Activated CD4-positive, alpha-beta memory T cell treated with anti-CD3 and anti-CD28 coated beads, Interleukin-2, amount 10 ng/mL, durations not matched to agents 7 days and 5 days (primary cell): ENCODE data around the gene CRACDL. TPM values are rescaled to one million over a fixed set of nuclear protein-coding genes. Genes with fewer than 3 reads are reported as not detected.

ENCODE experiments used
- CTCF ChIA-PET: fragments of 350-600 bp; sonication (Branson Sonifier 250); formaldehyde crosslinking; loops from one replicate; lab custom pipeline; 2021; ENCODE audit warnings: antibody characterized with exemption, inconsistent platforms; lab: Charles Lee
- POLR2A ChIA-PET: fragments of 350-600 bp; sonication (Branson Sonifier 250); formaldehyde crosslinking; loops from one replicate; lab custom pipeline; 2021; ENCODE audit warnings: antibody characterized with exemption; lab: Charles Lee
- DNase-seq: peaks from one replicate; pipeline ENCODE4 v3.0.0-alpha.2; 2020
- H3K27ac Mint-ChIP-seq: one replicate; pipeline ENCODE4 v1.8.0; 2021; ENCODE audit warnings: mild to moderate bottlenecking, mixed read lengths
- H3K27me3 Mint-ChIP-seq: one replicate; pipeline ENCODE4 v1.8.0; 2021; ENCODE audit warnings: mixed read lengths
- H3K36me3 Mint-ChIP-seq: one replicate; pipeline ENCODE4 v1.8.0; 2021; ENCODE audit warnings: low read depth, mixed read lengths
- H3K4me1 Mint-ChIP-seq: one replicate; pipeline ENCODE4 v1.8.0; 2021; ENCODE audit warnings: mixed read lengths
- H3K4me3 Mint-ChIP-seq: one replicate; pipeline ENCODE4 v1.8.0; 2021; ENCODE audit warnings: mild to moderate bottlenecking, mixed read lengths
- H3K9me3 Mint-ChIP-seq: one replicate; pipeline ENCODE4 v1.8.0; 2021; ENCODE audit warnings: mixed read lengths
- total RNA-seq, 2 experiments: library from RNA; stranded (reverse); gene quantifications; one replicate each; pipeline ENCODE4 v1.2.3, GENCODE V29; 2021

Gene CRACDL
- total RNA-seq, 2 experiments from 2014 or later, result 0.18 to 0.20 TPM

- Mint-ChIP-seq H3K27ac (no peak overlapping the region), H3K36me3 (no peaks in the 10 kb centered on the region), H3K27me3 (no peaks in the 10 kb centered on the region), H3K4me3 (no peak overlapping the region), H3K4me1 (peaks cover 7% of the 10 kb centered on the region), H3K9me3 (no peaks in the 10 kb centered on the region)
- no peak for DNase-seq
- CTCF ChIA-PET, result interaction anchor here (0.7 kb wide), 1 partner anchor 144 kb away, joined by 3 read pairs; no protein-coding TSS in a partner anchor
- POLR2A ChIA-PET, result interaction anchor here (1.0 kb wide), 1 partner anchor 13 kb away, joined by 3 read pairs; no protein-coding TSS in a partner anchor
These were observed 142.8 kb downstream of the CRACDL start for GRCh38 chr2:98793275-98793674.

- no peak overlapping the region for H3K4me3 Mint-ChIP-seq
- H3K4me1 Mint-ChIP-seq, result peaks cover 7% of the 10 kb centered on the region
- no peaks in the 10 kb centered on the region for H3K27me3 Mint-ChIP-seq
- no peak overlapping the region for H3K27ac Mint-ChIP-seq
- no peaks in the 10 kb centered on the region for H3K9me3 Mint-ChIP-seq
- no peak for DNase-seq
- ChIA-PET POLR2A (interaction anchor here (1.0 kb wide), 1 partner anchor 19 kb away, joined by 3 read pairs; no protein-coding TSS in a partner anchor), CTCF (interaction anchor here (0.7 kb wide), 1 partner anchor 70 kb away, joined by 3 read pairs; no protein-coding TSS in a partner anchor)
- no peaks in the 10 kb centered on the region for H3K36me3 Mint-ChIP-seq
These were observed 145.8 kb downstream of the CRACDL start for GRCh38 chr2:98790221-98790620.

GRCh38 chr2:98787700-98788099 is 148.3 kb downstream of the CRACDL start:
- H3K36me3 Mint-ChIP-seq, result no peaks in the 10 kb centered on the region
- ChIA-PET POLR2A (interaction anchor here (0.6 to 1.4 kb wide), 2 partner anchors 16 to 568 kb away, joined by 3 to 4 read pairs; no protein-coding TSS in a partner anchor), CTCF (no interaction called here)
- no peak for DNase-seq
- peaks cover 3% of the 10 kb centered on the region for H3K27me3 Mint-ChIP-seq
- no peak overlapping the region for H3K27ac Mint-ChIP-seq
- H3K9me3 Mint-ChIP-seq, result no peaks in the 10 kb centered on the region
- no peaks in the 10 kb centered on the region for H3K4me1 Mint-ChIP-seq
- H3K4me3 Mint-ChIP-seq, result no peak overlapping the region

GRCh38 chr2:98786179-98786578 is 149.8 kb downstream of the CRACDL start:
- Mint-ChIP-seq H3K9me3 (peaks cover 9% of the 10 kb centered on the region), H3K4me3 (no peak overlapping the region), H3K27ac (no peak overlapping the region), H3K36me3 (peaks cover 3% of the 10 kb centered on the region), H3K4me1 (no peaks in the 10 kb centered on the region), H3K27me3 (peaks cover 10% of the 10 kb centered on the region)
- no peak for DNase-seq
- ChIA-PET POLR2A (no interaction called here), CTCF (interaction anchor here (1.3 kb wide), 1 partner anchor 35 kb away, joined by 3 read pairs; no protein-coding TSS in a partner anchor)

- POLR2A ChIA-PET, result no interaction called here
- peaks cover 3% of the 10 kb centered on the region for H3K36me3 Mint-ChIP-seq
- no peaks in the 10 kb centered on the region for H3K4me1 Mint-ChIP-seq
- peaks cover 10% of the 10 kb centered on the region for H3K27me3 Mint-ChIP-seq
- H3K27ac Mint-ChIP-seq, result no peak overlapping the region
- H3K4me3 Mint-ChIP-seq, result no peak overlapping the region
- H3K9me3 Mint-ChIP-seq, result peaks cover 9% of the 10 kb centered on the region
- CTCF ChIA-PET, result interaction anchor here (1.2 kb wide), 1 partner anchor 11 kb away, joined by 6 read pairs; no protein-coding TSS in a partner anchor
- DNase-seq, result no peak
These were observed 153.5 kb downstream of the CRACDL start for GRCh38 chr2:98782570-98782969.

GRCh38 chr2:98781822-98782221 is 154.2 kb downstream of the CRACDL start:
- peaks cover 3% of the 10 kb centered on the region for H3K36me3 Mint-ChIP-seq
- H3K4me1 Mint-ChIP-seq, result no peaks in the 10 kb centered on the region
- peaks cover 10% of the 10 kb centered on the region for H3K27me3 Mint-ChIP-seq
- no peak overlapping the region for H3K27ac Mint-ChIP-seq
- no peak for DNase-seq
- H3K9me3 Mint-ChIP-seq, result peaks cover 9% of the 10 kb centered on the region
- CTCF ChIA-PET, result interaction anchor here (1.2 kb wide), 1 partner anchor 10 kb away, joined by 6 read pairs; no protein-coding TSS in a partner anchor
- POLR2A ChIA-PET, result interaction anchor here (0.7 to 1.1 kb wide), 2 partner anchors 10 to 13 kb away, joined by 3 to 4 read pairs; no protein-coding TSS in a partner anchor
- H3K4me3 Mint-ChIP-seq, result no peak overlapping the region

GRCh38 chr2:98778741-98779483 is 157.1 kb downstream of the CRACDL start:
- POLR2A ChIA-PET, result interaction anchor here (13.6 kb wide), 1 partner anchor 47 kb away, joined by 291 read pairs; the partner anchor contains the start of gene MGAT4A
- no peak for DNase-seq
- peaks cover 3% of the 10 kb centered on the region for H3K36me3 Mint-ChIP-seq
- H3K9me3 Mint-ChIP-seq, result peaks cover 9% of the 10 kb centered on the region
- CTCF ChIA-PET, result no interaction called here
- H3K4me3 Mint-ChIP-seq, result no peak overlapping the region
- no peaks in the 10 kb centered on the region for H3K4me1 Mint-ChIP-seq
- H3K27ac Mint-ChIP-seq, result no peak overlapping the region
- H3K27me3 Mint-ChIP-seq, result peaks cover 7% of the 10 kb centered on the region

- ChIA-PET POLR2A (interaction anchor here (13.6 kb wide), 1 partner anchor 47 kb away, joined by 291 read pairs; the partner anchor contains the start of gene MGAT4A), CTCF (interaction anchor here (1.3 kb wide), 1 partner anchor 44 kb away, joined by 4 read pairs; no protein-coding TSS in a partner anchor)
- peaks cover 9% of the 10 kb centered on the region for H3K9me3 Mint-ChIP-seq
- peaks cover 7% of the 10 kb centered on the region for H3K27me3 Mint-ChIP-seq
- peaks cover 5% of the 10 kb centered on the region for H3K4me1 Mint-ChIP-seq
- no peak overlapping the region for H3K4me3 Mint-ChIP-seq
- DNase-seq, result no peak
- peaks cover 3% of the 10 kb centered on the region for H3K36me3 Mint-ChIP-seq
- no peak overlapping the region for H3K27ac Mint-ChIP-seq
These were observed 157.9 kb downstream of the CRACDL start for GRCh38 chr2:98778151-98778550.

- H3K4me3 Mint-ChIP-seq, result no peak overlapping the region
- peaks cover 9% of the 10 kb centered on the region for H3K9me3 Mint-ChIP-seq
- H3K36me3 Mint-ChIP-seq, result peaks cover 3% of the 10 kb centered on the region
- no peak for DNase-seq
- H3K27ac Mint-ChIP-seq, result no peak overlapping the region
- CTCF ChIA-PET, result interaction anchor here (1.3 kb wide), 1 partner anchor 45 kb away, joined by 4 read pairs; no protein-coding TSS in a partner anchor
- peaks cover 9% of the 10 kb centered on the region for H3K4me1 Mint-ChIP-seq
- POLR2A ChIA-PET, result interaction anchor here (13.6 kb wide), 1 partner anchor 46 kb away, joined by 291 read pairs; the partner anchor contains the start of gene MGAT4A
- H3K27me3 Mint-ChIP-seq, result peaks cover 7% of the 10 kb centered on the region
These were observed 158.3 kb downstream of the CRACDL start for GRCh38 chr2:98777710-98778109.

- no peak overlapping the region for H3K4me3 Mint-ChIP-seq
- H3K4me1 Mint-ChIP-seq, result peaks cover 16% of the 10 kb centered on the region
- H3K36me3 Mint-ChIP-seq, result no peaks in the 10 kb centered on the region
- H3K27ac Mint-ChIP-seq, result no peak overlapping the region
- no peak for DNase-seq
- ChIA-PET POLR2A (interaction anchor here (13.6 kb wide), 1 partner anchor 46 kb away, joined by 291 read pairs; the partner anchor contains the start of gene MGAT4A), CTCF (interaction anchor here (1.3 kb wide), 1 partner anchor 45 kb away, joined by 4 read pairs; no protein-coding TSS in a partner anchor)
- peaks cover 4% of the 10 kb centered on the region for H3K27me3 Mint-ChIP-seq
- peaks cover 5% of the 10 kb centered on the region for H3K9me3 Mint-ChIP-seq
These were observed 158.9 kb downstream of the CRACDL start for GRCh38 chr2:98777076-98777475.

GRCh38 chr2:98776136-98776535 is 159.9 kb downstream of the CRACDL start:
- no peak overlapping the region for H3K4me3 Mint-ChIP-seq
- ChIA-PET CTCF (interaction anchor here (0.6 kb wide), 1 partner anchor 173 kb away, joined by 4 read pairs; no protein-coding TSS in a partner anchor), POLR2A (interaction anchor here (13.6 kb wide), 1 partner anchor 45 kb away, joined by 291 read pairs; the partner anchor contains the start of gene MGAT4A)
- H3K36me3 Mint-ChIP-seq, result no peaks in the 10 kb centered on the region
- H3K27me3 Mint-ChIP-seq, result no peaks in the 10 kb centered on the region
- no peak for DNase-seq
- no peak overlapping the region for H3K27ac Mint-ChIP-seq
- no peaks in the 10 kb centered on the region for H3K9me3 Mint-ChIP-seq
- peaks cover 25% of the 10 kb centered on the region for H3K4me1 Mint-ChIP-seq

- Mint-ChIP-seq H3K36me3 (peaks cover 3% of the 10 kb centered on the region), H3K4me1 (peaks cover 30% of the 10 kb centered on the region), H3K4me3 (no peak overlapping the region), H3K9me3 (no peaks in the 10 kb centered on the region), H3K27me3 (no peaks in the 10 kb centered on the region), H3K27ac (no peak overlapping the region)
- DNase-seq, result no peak
- POLR2A ChIA-PET, result interaction anchor here (13.6 kb wide), 1 partner anchor 44 kb away, joined by 291 read pairs; the partner anchor contains the start of gene MGAT4A
- CTCF ChIA-PET, result interaction anchor here (0.6 to 1.0 kb wide), 2 partner anchors 62 to 173 kb away, joined by 3 to 4 read pairs; no protein-coding TSS in a partner anchor
These were observed 160.7 kb downstream of the CRACDL start for GRCh38 chr2:98775146-98775986.
